ENCODE data around the gene GP1BB. TPM values are rescaled to one million over a fixed set of nuclear protein-coding genes. Genes with fewer than 3 reads are reported as not detected.

The GP1BB gene
- total and polyA plus RNA-seq, 2 of the 4 experiments (the other 2 are of a cell fraction): 0.18 to 1.5 TPM

- no peak overlapping the region for H3K4ac ChIP-seq (ENCODE audit: low read depth, low read length)
- H3K79me1 ChIP-seq (ENCODE audit: low read depth in 1 of 2, low read length in 2 of 2): no peaks in the 10 kb centered on the region
- WGBS, 2 experiments (ENCODE audit: extremely low coverage in 2 of 2, insufficient read length in 1 of 2): 69% methylated on average over 5 of the region's 7 CpGs; no CpG with 5 or more reads in 1 of the 2 experiments
- no peak overlapping the region for H2AFZ ChIP-seq (replicated peaks; ENCODE audit: low read length, poor library complexity)
- intact Hi-C loops (cut with micrococcal nuclease) (no loop called here), dilution Hi-C loops (cut with HindIII; ENCODE audit: low sequenced_read_pairs, unreplicated experiment) (no loop called here), in situ Hi-C loops (cut with MboI; ENCODE audit: low sequenced_read_pairs) (no loop called here)
- H4K5ac ChIP-seq (ENCODE audit: low read depth, low read length): no peak overlapping the region
- no peak overlapping the region for H3K4me2 ChIP-seq (ENCODE audit: low read depth, low read length)
- TF ChIP-seq RFX5 (IDR thresholded peaks at IDR 0.05; ENCODE audit: low read depth, low read length): no peak
- no peak for TF ChIP-seq NFE2L2 (IDR thresholded peaks at IDR 0.05; ENCODE audit: low read depth, low read length)
- TF ChIP-seq RCOR1 (IDR thresholded peaks at IDR 0.05; ENCODE audit: insufficient replicate concordance, low read length): no peak
- TF ChIP-seq, protein P1, sequence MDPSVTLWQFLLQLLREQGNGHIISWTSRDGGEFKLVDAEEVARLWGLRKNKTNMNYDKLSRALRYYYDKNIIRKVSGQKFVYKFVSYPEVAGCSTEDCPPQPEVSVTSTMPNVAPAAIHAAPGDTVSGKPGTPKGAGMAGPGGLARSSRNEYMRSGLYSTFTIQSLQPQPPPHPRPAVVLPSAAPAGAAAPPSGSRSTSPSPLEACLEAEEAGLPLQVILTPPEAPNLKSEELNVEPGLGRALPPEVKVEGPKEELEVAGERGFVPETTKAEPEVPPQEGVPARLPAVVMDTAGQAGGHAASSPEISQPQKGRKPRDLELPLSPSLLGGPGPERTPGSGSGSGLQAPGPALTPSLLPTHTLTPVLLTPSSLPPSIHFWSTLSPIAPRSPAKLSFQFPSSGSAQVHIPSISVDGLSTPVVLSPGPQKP (IDR thresholded peaks at IDR 0.05; ENCODE audit: borderline replicate concordance, low read depth, low read length): no peak
- TF ChIP-seq CEBPB (IDR thresholded peaks at IDR 0.05; ENCODE audit: low read depth, low read length): no peak
- TF ChIP-seq MAFK (IDR thresholded peaks at IDR 0.05; ENCODE audit: low read depth, low read length): no peak
- TF ChIP-seq, protein P2, sequence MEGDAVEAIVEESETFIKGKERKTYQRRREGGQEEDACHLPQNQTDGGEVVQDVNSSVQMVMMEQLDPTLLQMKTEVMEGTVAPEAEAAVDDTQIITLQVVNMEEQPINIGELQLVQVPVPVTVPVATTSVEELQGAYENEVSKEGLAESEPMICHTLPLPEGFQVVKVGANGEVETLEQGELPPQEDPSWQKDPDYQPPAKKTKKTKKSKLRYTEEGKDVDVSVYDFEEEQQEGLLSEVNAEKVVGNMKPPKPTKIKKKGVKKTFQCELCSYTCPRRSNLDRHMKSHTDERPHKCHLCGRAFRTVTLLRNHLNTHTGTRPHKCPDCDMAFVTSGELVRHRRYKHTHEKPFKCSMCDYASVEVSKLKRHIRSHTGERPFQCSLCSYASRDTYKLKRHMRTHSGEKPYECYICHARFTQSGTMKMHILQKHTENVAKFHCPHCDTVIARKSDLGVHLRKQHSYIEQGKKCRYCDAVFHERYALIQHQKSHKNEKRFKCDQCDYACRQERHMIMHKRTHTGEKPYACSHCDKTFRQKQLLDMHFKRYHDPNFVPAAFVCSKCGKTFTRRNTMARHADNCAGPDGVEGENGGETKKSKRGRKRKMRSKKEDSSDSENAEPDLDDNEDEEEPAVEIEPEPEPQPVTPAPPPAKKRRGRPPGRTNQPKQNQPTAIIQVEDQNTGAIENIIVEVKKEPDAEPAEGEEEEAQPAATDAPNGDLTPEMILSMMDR (conservative IDR thresholded peaks at IDR 0.05; ENCODE audit: low read depth, low read length): no peak
- TF ChIP-seq MAZ (IDR thresholded peaks at IDR 0.05; ENCODE audit: borderline replicate concordance, low read depth, low read length): no peak
- TF ChIP-seq POLR2A (IDR thresholded peaks at IDR 0.05; ENCODE audit: low read depth, low read length): no peak
- TF ChIP-seq MXI1 (IDR thresholded peaks at IDR 0.05; ENCODE audit: borderline replicate concordance, low read depth, low read length): no peak
- no peak for TF ChIP-seq RAD21 (IDR thresholded peaks at IDR 0.05; ENCODE audit: low read length)
- TF ChIP-seq FOS (IDR thresholded peaks at IDR 0.05; ENCODE audit: low read depth, low read length): no peak
- TF ChIP-seq USF2 (IDR thresholded peaks at IDR 0.05; ENCODE audit: low read depth, low read length): no peak
- no peak for TF ChIP-seq BHLHE40 (IDR thresholded peaks at IDR 0.05; ENCODE audit: low read depth, low read length)
- no peak for TF ChIP-seq CHD1 (IDR thresholded peaks at IDR 0.05; ENCODE audit: low read depth, low read length)
- no peak for TF ChIP-seq SMC3 (IDR thresholded peaks at IDR 0.05; ENCODE audit: low read depth, low read length)
- no peak overlapping the region for H2AK5ac ChIP-seq (ENCODE audit: low read depth, low read length)
- no TSS peak for BruUV-seq (replicated peaks)
- no peak overlapping the region for H3K56ac ChIP-seq (ENCODE audit: extremely low read depth, insufficient read depth, low read length)
- H3K9ac ChIP-seq (ENCODE audit: low read depth, low read length): no peak overlapping the region
- no peaks in the 10 kb centered on the region; the same call in 1 of the 2 replicates for H3K4me1 ChIP-seq (ENCODE audit: control insufficient read depth, insufficient read depth, low read length)
- H2BK120ac ChIP-seq (ENCODE audit: low read depth, low read length): no peak overlapping the region
- no peak overlapping the region for H2BK15ac ChIP-seq (ENCODE audit: low read depth, low read length)
- no peak overlapping the region for H3K23ac ChIP-seq (ENCODE audit: low read depth, low read length)
- no peak overlapping the region for H3K4me3 ChIP-seq (ENCODE audit: insufficient read depth, low read depth, low read length)
- H2AK9ac ChIP-seq (replicated peaks; ENCODE audit: low read depth, low read length, poor library complexity): no peak overlapping the region
- H2BK20ac ChIP-seq (ENCODE audit: low read depth, low read length): no peak overlapping the region
- ChIA-PET POLR2A (ENCODE audit: unreplicated experiment) (no interaction called here), CTCF (interaction anchor here (0.7 kb wide), 1 partner anchor 57 kb away, joined by 3 read pairs; no protein-coding TSS in a partner anchor)
- no peak for ATAC-seq (ENCODE audit: low read depth)
- no peak overlapping the region for H3K14ac ChIP-seq (replicated peaks; ENCODE audit: low read depth, low read length)
- H3K9me1 ChIP-seq (ENCODE audit: insufficient read depth, low read length): no peaks in the 10 kb centered on the region; the same call in 1 of the 2 replicates
- H4K20me1 ChIP-seq (ENCODE audit: insufficient read depth, low read length): no peaks in the 10 kb centered on the region
- H3K27me3 ChIP-seq (ENCODE audit: control insufficient read depth, insufficient read depth, low read length): peaks cover 31% of the 10 kb centered on the region
- H3K18ac ChIP-seq (ENCODE audit: low read depth, low read length): no peak overlapping the region
- no peak overlapping the region for H3K27ac ChIP-seq (ENCODE audit: insufficient read depth, low read length)
- H2BK5ac ChIP-seq (ENCODE audit: low read depth, low read length, poor library complexity, severe bottlenecking): no peak overlapping the region
- H3K36me3 ChIP-seq (ENCODE audit: control insufficient read depth, insufficient read depth, low read length): no peaks in the 10 kb centered on the region
- H3K9me3 ChIP-seq (ENCODE audit: control insufficient read depth, insufficient read depth, low read length): peaks cover 2% of the 10 kb centered on the region; the same call in 1 of the 2 replicates
- DNase-seq: no peak
- H4K8ac ChIP-seq (ENCODE audit: low read depth in 2 of 2, low read length in 2 of 2): no peak overlapping the region
- H4K91ac ChIP-seq (ENCODE audit: insufficient read depth, low read depth, low read length): no peak overlapping the region
Observed at GRCh38 chr22:19686946-19687345, 36.4 kb upstream of the GP1BB start.

Measured in IMR-90 (cell line).